Kidney (tissue), 14 donors: ENCODE measurements around the gene SFTPB. TPM values are rescaled to one million over a fixed set of nuclear protein-coding genes. Genes with fewer than 3 reads are reported as not detected.

Experiments
- DNase-seq, 5 donors: peaks; one replicate each; pipeline ENCODE4 v3.0.0-alpha.2; 2013 to 2020
- FAIRE-seq: peaks from 2 replicates; lab custom pipeline; 2012; peaks lifted over from hg19 to GRCh38; lab: Jason Lieb, UNC
- H3K27ac ChIP-seq, 2 donors: one replicate each; pipeline ENCODE4 v1.7.0; 2013; ENCODE audit warnings: low read depth in 2 of 2, low read length in 2 of 2, inconsistent platforms in 1 of 2
- H3K27me3 ChIP-seq: one replicate; pipeline ENCODE4 v1.7.1; 2013; ENCODE audit warnings: low read length, inconsistent platforms; ENCODE audit not compliant: control insufficient read depth, insufficient read depth
- H3K36me3 ChIP-seq, 3 donors: one replicate each; pipeline versions ENCODE4 v1.7.0 to v1.7.1; 2013; ENCODE audit warnings: low read length in 3 of 3, control low read depth in 1 of 3, inconsistent platforms in 1 of 3; ENCODE audit not compliant: insufficient read depth in 3 of 3, control insufficient read depth in 2 of 3
- H3K4me1 ChIP-seq, 3 donors: one replicate each; pipeline versions ENCODE4 v1.7.0 to v1.7.1; 2013; ENCODE audit warnings: low read length in 3 of 3, inconsistent platforms in 1 of 3, low read depth in 1 of 3; ENCODE audit not compliant: control insufficient read depth in 2 of 3, insufficient read depth in 2 of 3
- H3K4me3 ChIP-seq, 3 donors: one replicate each; pipeline versions ENCODE4 v1.7.0 to v1.8.1; 2013; ENCODE audit warnings: low read length in 3 of 3, control low read depth in 1 of 3, inconsistent platforms in 1 of 3
- H3K9ac ChIP-seq, 3 donors: one replicate each; pipeline versions ENCODE4 v1.7.0 to v1.7.1; 2013; ENCODE audit warnings: low read length in 3 of 3, control low read depth in 1 of 3, inconsistent platforms in 1 of 3
- H3K9me3 ChIP-seq, 3 donors: one replicate each; pipeline versions ENCODE4 v1.7.0 to v1.7.1; 2013; ENCODE audit warnings: low read length in 3 of 3, control low read depth in 1 of 3, inconsistent platforms in 1 of 3; ENCODE audit not compliant: control insufficient read depth in 2 of 3, insufficient read depth in 1 of 3
- intact Hi-C: fragments of 100-400 bp; cut with DNase I; formaldehyde crosslinking; loops from one replicate; pipeline ENCODE4 v1.11.1; 2022
- polyA plus RNA-seq: library from polyadenylated mRNA; stranded (reverse); fragments of 350-450 nt; fragmentation: Illumina TruSeq; extraction: RNeasy Lipid Tissue Mini Kit (QIAGEN cat#74804); gene quantifications from one replicate; pipeline ENCODE4 v1.2.3, GENCODE V29; 2014; ENCODE audit warnings: low read depth, low replicate concordance; ENCODE audit not compliant: insufficient read depth
- total RNA-seq: library from RNA; stranded (reverse); fragmentation: NEBNext Ultra II Directional; extraction: Animal tissue kit (Norgen Biotek cat#: 25700); gene quantifications from one replicate; pipeline ENCODE4 v1.2.1, GENCODE V29; 2021
- TF ChIP-seq, protein P1 (sequence below): IDR thresholded peaks from 3 replicates; pipeline ENCODE4 v1.5.1; 2012; ENCODE audit warnings: mild to moderate bottlenecking, moderate library complexity, borderline replicate concordance; ENCODE audit not compliant: insufficient read depth; ENCODE audit errors: extremely low read depth
- donor health status: control.
- donor health status: control.
- donor health status: control.
- donor health status: control.
- donor health status: control.
- donor health status: DM: yes; HTN: yes; CAD: no.
- donor health status: Normal renal cell carcinoma (clear cell type).

SFTPB gene
- total and polyA plus RNA-seq, 2 donors from 2014 or later = 0.92 to 1.3 TPM

DNA sequence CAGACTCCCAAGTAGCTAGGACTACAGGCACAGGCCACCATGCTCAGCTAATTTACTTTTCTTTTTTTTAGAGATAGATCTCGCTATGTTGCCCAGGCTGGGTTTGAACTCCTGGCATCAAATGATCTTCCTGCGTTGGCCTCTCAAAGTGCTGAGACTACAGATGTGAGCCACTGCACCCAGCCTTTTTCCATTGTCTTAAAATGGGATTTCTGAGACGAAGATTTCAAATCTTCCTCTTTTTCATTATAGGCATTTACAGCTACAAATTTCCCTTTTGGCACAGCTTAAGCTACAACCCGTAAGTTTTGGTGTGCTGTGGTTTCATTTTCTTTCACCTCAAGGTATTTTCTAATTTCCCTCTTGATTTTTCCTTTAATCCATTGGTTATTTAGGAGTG lies 34.8 kb upstream of the SFTPB start:
- TF ChIP-seq, protein P1, sequence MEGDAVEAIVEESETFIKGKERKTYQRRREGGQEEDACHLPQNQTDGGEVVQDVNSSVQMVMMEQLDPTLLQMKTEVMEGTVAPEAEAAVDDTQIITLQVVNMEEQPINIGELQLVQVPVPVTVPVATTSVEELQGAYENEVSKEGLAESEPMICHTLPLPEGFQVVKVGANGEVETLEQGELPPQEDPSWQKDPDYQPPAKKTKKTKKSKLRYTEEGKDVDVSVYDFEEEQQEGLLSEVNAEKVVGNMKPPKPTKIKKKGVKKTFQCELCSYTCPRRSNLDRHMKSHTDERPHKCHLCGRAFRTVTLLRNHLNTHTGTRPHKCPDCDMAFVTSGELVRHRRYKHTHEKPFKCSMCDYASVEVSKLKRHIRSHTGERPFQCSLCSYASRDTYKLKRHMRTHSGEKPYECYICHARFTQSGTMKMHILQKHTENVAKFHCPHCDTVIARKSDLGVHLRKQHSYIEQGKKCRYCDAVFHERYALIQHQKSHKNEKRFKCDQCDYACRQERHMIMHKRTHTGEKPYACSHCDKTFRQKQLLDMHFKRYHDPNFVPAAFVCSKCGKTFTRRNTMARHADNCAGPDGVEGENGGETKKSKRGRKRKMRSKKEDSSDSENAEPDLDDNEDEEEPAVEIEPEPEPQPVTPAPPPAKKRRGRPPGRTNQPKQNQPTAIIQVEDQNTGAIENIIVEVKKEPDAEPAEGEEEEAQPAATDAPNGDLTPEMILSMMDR = no peak
- no peaks in the 10 kb centered on the region for H3K9me3 ChIP-seq
- no peaks in the 10 kb centered on the region for H3K36me3 ChIP-seq
- no peak overlapping the region for H3K9ac ChIP-seq
- H3K4me3 ChIP-seq = no peak overlapping the region
- FAIRE-seq = no peak
- H3K27me3 ChIP-seq = no peaks in the 10 kb centered on the region
- intact Hi-C loops = loop anchor here (10.0 kb wide), 1 partner anchor 68 kb away; no protein-coding TSS in a partner anchor
- DNase-seq = no peak
- H3K27ac ChIP-seq = no peak overlapping the region
- H3K4me1 ChIP-seq = peaks cover 0 to 3% (median 3%) of the 10 kb centered on the region in 3 donors

- DNase-seq = no peak
- FAIRE-seq = no peak
- intact Hi-C loops = loop anchor here (10.0 kb wide), 1 partner anchor 67 kb away; no protein-coding TSS in a partner anchor
- Histone ChIP-seq H3K9ac (no peak overlapping the region), H3K27ac (no peak overlapping the region), H3K4me3 (no peak overlapping the region), H3K36me3 (no peaks in the 10 kb centered on the region), H3K27me3 (no peaks in the 10 kb centered on the region), H3K9me3 (no peaks in the 10 kb centered on the region), H3K4me1 (peaks cover 0 to 3% (median 0%) of the 10 kb centered on the region in 3 donors)
- TF ChIP-seq, protein P1 = no peak
These were observed 34.2 kb upstream of the SFTPB start for GRCh38 chr2:85702172-85702571.

DNA sequence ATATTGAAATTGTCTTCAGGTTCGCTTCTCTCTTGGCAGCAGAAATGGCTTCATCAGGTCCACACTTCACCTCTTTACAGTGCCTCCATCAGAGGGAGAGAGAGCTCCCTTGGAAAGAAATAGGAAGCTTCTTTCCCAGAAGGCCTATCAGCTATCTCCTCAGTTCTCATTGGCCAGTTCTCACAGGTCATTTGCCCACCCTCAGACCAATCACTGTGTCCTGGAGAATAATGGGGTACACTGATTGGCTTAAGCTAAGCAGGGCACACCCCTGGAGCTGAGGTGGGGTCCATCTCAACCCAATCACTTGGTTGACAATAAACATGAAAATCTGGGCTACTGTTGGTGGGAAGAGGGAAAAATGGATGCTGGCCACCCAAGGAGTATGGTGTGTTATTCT lies 31.3 kb upstream of the SFTPB start:
- no peaks in the 10 kb centered on the region for H3K9me3 ChIP-seq
- H3K27ac ChIP-seq = no peak overlapping the region
- TF ChIP-seq, protein P1 = no peak
- no peak overlapping the region for H3K4me3 ChIP-seq
- no peaks in the 10 kb centered on the region for H3K36me3 ChIP-seq
- DNase-seq = no peak
- intact Hi-C loops = no loop called here
- H3K9ac ChIP-seq = no peak overlapping the region
- no peak for FAIRE-seq
- no peaks in the 10 kb centered on the region for H3K27me3 ChIP-seq
- H3K4me1 ChIP-seq = no peaks in the 10 kb centered on the region

DNA sequence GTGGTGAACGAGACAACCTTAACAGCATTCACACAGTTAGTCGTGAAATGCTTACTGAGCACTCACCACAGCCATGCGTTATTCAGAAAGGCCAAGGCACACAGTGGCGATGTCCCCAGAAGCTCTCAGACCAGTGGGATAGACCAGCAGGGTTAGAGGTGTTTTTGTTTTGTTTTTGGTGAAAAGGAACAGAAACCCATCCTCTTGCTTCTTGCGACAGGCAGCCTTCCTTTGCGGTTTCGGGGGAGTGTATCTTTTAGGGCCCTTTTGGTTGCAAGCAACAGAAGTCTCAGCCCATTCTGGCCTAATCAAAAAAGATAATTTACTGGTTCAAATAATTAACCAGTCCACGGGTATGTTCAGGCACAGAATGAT lies 30.9 kb upstream of the SFTPB start:
- no peak overlapping the region for H3K9ac ChIP-seq
- H3K36me3 ChIP-seq = no peaks in the 10 kb centered on the region
- no peaks in the 10 kb centered on the region for H3K27me3 ChIP-seq
- no peaks in the 10 kb centered on the region for H3K4me1 ChIP-seq
- FAIRE-seq (no peak), DNase-seq (no peak)
- no peak overlapping the region for H3K4me3 ChIP-seq
- intact Hi-C loops = no loop called here
- TF ChIP-seq, protein P1 = no peak
- H3K9me3 ChIP-seq = no peaks in the 10 kb centered on the region
- no peak overlapping the region for H3K27ac ChIP-seq
